ENCODE results near the gene AVP.

AVP gene

GRCh38 chr20:3041854-3042409 is 42.6 kb downstream of the AVP start:
- no peak overlapping the region for H3K4me3 Mint-ChIP-seq
- peak overlapping the region; percentile 74 for H3K27ac Mint-ChIP-seq
- DNase-seq (ENCODE audit: low spot score in 2 of 2) (no peak), ATAC-seq (ENCODE audit: low read depth) (no peak)
- peaks cover 17% of the 10 kb centered on the region for H3K36me3 Mint-ChIP-seq
- no peaks in the 10 kb centered on the region for H3K27me3 Mint-ChIP-seq
- H3K4me1 Mint-ChIP-seq = peaks cover 10% of the 10 kb centered on the region
- H3K9me3 Mint-ChIP-seq = no peaks in the 10 kb centered on the region

- Mint-ChIP-seq H3K27me3 (no peaks in the 10 kb centered on the region), H3K27ac (no peak overlapping the region), H3K36me3 (peaks cover 26% of the 10 kb centered on the region), H3K4me3 (no peak overlapping the region), H3K9me3 (no peaks in the 10 kb centered on the region), H3K4me1 (peaks cover 2% of the 10 kb centered on the region)
- ATAC-seq (ENCODE audit: low read depth) (no peak), DNase-seq (ENCODE audit: low spot score in 2 of 2) (no peak)
These were observed 44.4 kb downstream of the AVP start for GRCh38 chr20:3040086-3040485.

- no peak overlapping the region for H3K4me3 Mint-ChIP-seq
- H3K27ac Mint-ChIP-seq = no peak overlapping the region
These were observed 45.1 kb downstream of the AVP start for GRCh38 chr20:3039426-3039825.

GRCh38 chr20:3038454-3038853 is 46.1 kb downstream of the AVP start:
- Mint-ChIP-seq H3K9me3 (no peaks in the 10 kb centered on the region), H3K4me3 (no peak overlapping the region), H3K27me3 (no peaks in the 10 kb centered on the region), H3K27ac (peak overlapping the region; percentile 16), H3K36me3 (peaks cover 31% of the 10 kb centered on the region), H3K4me1 (no peaks in the 10 kb centered on the region)
- no peak for DNase-seq (ENCODE audit: low spot score in 2 of 2)
- ATAC-seq (ENCODE audit: low read depth) = no peak

More at GRCh38 chr20:3039426-3039825, 45.1 kb downstream of the AVP start:
- peaks cover 31% of the 10 kb centered on the region for H3K36me3 Mint-ChIP-seq
- no peaks in the 10 kb centered on the region for H3K27me3 Mint-ChIP-seq
- no peak for DNase-seq (ENCODE audit: low spot score in 2 of 2)
- no peaks in the 10 kb centered on the region for H3K9me3 Mint-ChIP-seq
- H3K4me1 Mint-ChIP-seq = no peaks in the 10 kb centered on the region
- no peak for ATAC-seq (ENCODE audit: low read depth)

- no peak overlapping the region for H3K4me3 Mint-ChIP-seq
- H3K27ac Mint-ChIP-seq = no peak overlapping the region
- no peaks in the 10 kb centered on the region for H3K27me3 Mint-ChIP-seq
- H3K4me1 Mint-ChIP-seq = no peaks in the 10 kb centered on the region
- no peaks in the 10 kb centered on the region for H3K9me3 Mint-ChIP-seq
- H3K36me3 Mint-ChIP-seq = peaks cover 31% of the 10 kb centered on the region
- ATAC-seq (ENCODE audit: low read depth) (no peak), DNase-seq (ENCODE audit: low spot score in 2 of 2) (no peak)
These were observed 46.9 kb downstream of the AVP start for GRCh38 chr20:3037654-3038053.

- Mint-ChIP-seq H3K27ac (no peak overlapping the region), H3K4me3 (no peak overlapping the region), H3K4me1 (no peaks in the 10 kb centered on the region), H3K36me3 (peaks cover 22% of the 10 kb centered on the region), H3K27me3 (no peaks in the 10 kb centered on the region), H3K9me3 (no peaks in the 10 kb centered on the region)
- DNase-seq (ENCODE audit: low spot score in 2 of 2) (no peak), ATAC-seq (ENCODE audit: low read depth) (no peak)
These were observed 51.9 kb downstream of the AVP start for GRCh38 chr20:3032624-3033023.
